ENCODE results near the gene HAO2. TPM values are rescaled to one million over a fixed set of nuclear protein-coding genes. Genes with fewer than 3 reads are reported as not detected.

The HAO2 gene
- total RNA-seq, 2 experiments from 2014 or later, result not detected

DNA sequence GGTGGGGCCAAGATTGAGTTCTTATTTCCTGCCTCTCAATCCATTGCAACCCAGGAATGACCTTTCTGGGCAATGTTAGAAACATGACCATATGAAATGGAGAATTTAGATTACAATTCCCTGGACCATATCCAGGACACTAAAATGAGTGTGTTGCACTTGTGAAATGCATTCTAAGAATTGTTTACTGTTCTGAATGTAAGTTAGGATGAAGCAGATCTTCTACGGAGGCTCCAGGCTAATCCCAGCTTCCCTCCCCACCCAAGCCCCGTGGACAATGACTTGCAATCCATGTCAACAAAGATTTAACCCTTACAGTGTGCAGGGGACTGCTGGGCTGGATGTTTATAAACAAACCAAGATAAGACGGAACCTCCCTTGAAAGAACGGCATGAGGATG is 31.7 kb upstream of the HAO2 start:
- POLR2A ChIA-PET, result no interaction called here

DNA sequence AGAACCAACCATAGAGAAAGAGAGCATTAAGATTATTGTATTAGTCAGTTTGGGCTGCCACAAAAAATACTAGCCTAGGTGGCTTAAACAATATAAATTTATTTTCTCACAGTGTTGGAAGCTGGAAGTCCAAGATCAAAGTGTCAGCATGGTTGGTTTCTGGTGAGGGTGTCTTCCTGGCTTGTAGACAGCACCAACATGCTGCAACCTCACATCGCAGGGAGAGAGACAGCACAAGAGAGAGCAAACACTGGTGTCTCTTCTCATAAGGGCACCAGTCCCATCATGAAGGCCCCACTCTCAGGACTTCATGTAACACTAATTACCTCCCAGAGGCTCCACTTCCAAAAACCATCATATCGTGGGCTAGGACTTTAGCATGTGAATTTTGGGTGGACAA is 30.6 kb upstream of the HAO2 start:
- BruUV-seq (replicated peaks), result no TSS peak
- H3K36me3 ChIP-seq (ENCODE audit: insufficient read depth, low read length), result no peaks in the 10 kb centered on the region
- H3K27ac ChIP-seq (ENCODE audit: low read depth, low read length, poor library complexity, severe bottlenecking), result no peak overlapping the region
- no peak overlapping the region for H2AFZ ChIP-seq (ENCODE audit: low read length)
- TF ChIP-seq, protein P1, sequence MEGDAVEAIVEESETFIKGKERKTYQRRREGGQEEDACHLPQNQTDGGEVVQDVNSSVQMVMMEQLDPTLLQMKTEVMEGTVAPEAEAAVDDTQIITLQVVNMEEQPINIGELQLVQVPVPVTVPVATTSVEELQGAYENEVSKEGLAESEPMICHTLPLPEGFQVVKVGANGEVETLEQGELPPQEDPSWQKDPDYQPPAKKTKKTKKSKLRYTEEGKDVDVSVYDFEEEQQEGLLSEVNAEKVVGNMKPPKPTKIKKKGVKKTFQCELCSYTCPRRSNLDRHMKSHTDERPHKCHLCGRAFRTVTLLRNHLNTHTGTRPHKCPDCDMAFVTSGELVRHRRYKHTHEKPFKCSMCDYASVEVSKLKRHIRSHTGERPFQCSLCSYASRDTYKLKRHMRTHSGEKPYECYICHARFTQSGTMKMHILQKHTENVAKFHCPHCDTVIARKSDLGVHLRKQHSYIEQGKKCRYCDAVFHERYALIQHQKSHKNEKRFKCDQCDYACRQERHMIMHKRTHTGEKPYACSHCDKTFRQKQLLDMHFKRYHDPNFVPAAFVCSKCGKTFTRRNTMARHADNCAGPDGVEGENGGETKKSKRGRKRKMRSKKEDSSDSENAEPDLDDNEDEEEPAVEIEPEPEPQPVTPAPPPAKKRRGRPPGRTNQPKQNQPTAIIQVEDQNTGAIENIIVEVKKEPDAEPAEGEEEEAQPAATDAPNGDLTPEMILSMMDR (conservative IDR thresholded peaks at IDR 0.05; ENCODE audit: low read length), result no peak
- no peak for TF ChIP-seq EZH2phosphoT487 (IDR thresholded peaks at IDR 0.05; ENCODE audit: borderline replicate concordance, low read depth, low read length)
- intact Hi-C loops (cut with micrococcal nuclease; ENCODE audit: unreplicated experiment), result no loop called here
- POLR2A ChIA-PET, result no interaction called here
- H3K9me2 ChIP-seq (ENCODE audit: insufficient read depth, low read length), result no peaks in the 10 kb centered on the region
- no peaks in the 10 kb centered on the region for H4K20me1 ChIP-seq (ENCODE audit: insufficient read depth, low read length)
- no peaks in the 10 kb centered on the region for H3K4me1 ChIP-seq (ENCODE audit: insufficient read depth, low read length, poor library complexity, severe bottlenecking)
- H3K4me2 ChIP-seq (ENCODE audit: low read length), result no peak overlapping the region
- no peaks in the 10 kb centered on the region for H3K79me2 ChIP-seq (ENCODE audit: insufficient read depth, low read depth, low read length)
- no peak overlapping the region for H3K4me3 ChIP-seq (ENCODE audit: low read depth, low read length, poor library complexity, severe bottlenecking)
- CTCF ChIA-PET (ENCODE audit: unreplicated experiment), result no interaction called here
- H3K9me3 ChIP-seq (ENCODE audit: low read length), result no peaks in the 10 kb centered on the region
- DNase-seq (ENCODE audit: low spot score), result no peak

More for the DNA sequence above, 31.7 kb upstream of the HAO2 start:
- no peak overlapping the region for H3K27ac ChIP-seq (ENCODE audit: low read depth, low read length, poor library complexity, severe bottlenecking)
- CTCF ChIA-PET (ENCODE audit: unreplicated experiment), result no interaction called here
- no TSS peak for BruUV-seq (replicated peaks)
- H3K9me3 ChIP-seq (ENCODE audit: low read length), result no peaks in the 10 kb centered on the region
- no peaks in the 10 kb centered on the region for H3K4me1 ChIP-seq (ENCODE audit: insufficient read depth, low read length, poor library complexity, severe bottlenecking)
- TF ChIP-seq EZH2phosphoT487 (IDR thresholded peaks at IDR 0.05; ENCODE audit: borderline replicate concordance, low read depth, low read length), result no peak
- TF ChIP-seq, protein P1 (conservative IDR thresholded peaks at IDR 0.05; ENCODE audit: low read length), result no peak
- DNase-seq (ENCODE audit: low spot score), result no peak
- no peaks in the 10 kb centered on the region for H3K9me2 ChIP-seq (ENCODE audit: insufficient read depth, low read length)
- H3K79me2 ChIP-seq (ENCODE audit: insufficient read depth, low read depth, low read length), result no peaks in the 10 kb centered on the region
- no peak overlapping the region for H3K4me3 ChIP-seq (ENCODE audit: low read depth, low read length, poor library complexity, severe bottlenecking)
- no peaks in the 10 kb centered on the region for H3K36me3 ChIP-seq (ENCODE audit: insufficient read depth, low read length)
- H3K4me2 ChIP-seq (ENCODE audit: low read length), result no peak overlapping the region
- no peak overlapping the region for H2AFZ ChIP-seq (ENCODE audit: low read length)
- intact Hi-C loops (cut with micrococcal nuclease; ENCODE audit: unreplicated experiment), result no loop called here
- H4K20me1 ChIP-seq (ENCODE audit: insufficient read depth, low read length), result no peaks in the 10 kb centered on the region

DNA sequence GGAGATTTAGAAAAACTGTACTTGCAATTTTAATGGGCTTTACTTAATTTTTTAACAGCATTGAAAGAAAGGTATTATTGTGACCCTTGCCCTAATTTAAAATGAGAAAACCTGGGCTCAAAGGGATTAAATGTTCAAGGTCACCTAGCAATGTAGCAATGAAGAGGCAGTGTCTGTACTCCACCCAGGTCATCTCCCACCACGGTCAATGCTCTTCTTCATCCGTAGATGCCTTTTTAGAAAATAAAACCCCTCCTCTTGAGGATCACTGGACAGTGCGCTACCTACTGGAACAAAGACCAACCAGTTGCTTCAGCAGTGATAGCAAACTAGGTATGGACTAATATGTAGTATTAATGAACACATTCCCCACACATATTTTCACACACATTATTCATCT is 29.8 kb upstream of the HAO2 start:
- Histone ChIP-seq H3K36me3 (ENCODE audit: insufficient read depth, low read length) (no peaks in the 10 kb centered on the region), H3K4me1 (ENCODE audit: insufficient read depth, low read length, poor library complexity, severe bottlenecking) (no peaks in the 10 kb centered on the region), H3K27ac (ENCODE audit: low read depth, low read length, poor library complexity, severe bottlenecking) (no peak overlapping the region), H3K9me3 (ENCODE audit: low read length) (no peaks in the 10 kb centered on the region), H3K9me2 (ENCODE audit: insufficient read depth, low read length) (no peaks in the 10 kb centered on the region), H2AFZ (ENCODE audit: low read length) (no peak overlapping the region), H3K79me2 (ENCODE audit: insufficient read depth, low read depth, low read length) (no peaks in the 10 kb centered on the region), H3K4me2 (ENCODE audit: low read length) (no peak overlapping the region), H4K20me1 (ENCODE audit: insufficient read depth, low read length) (no peaks in the 10 kb centered on the region), H3K4me3 (ENCODE audit: low read depth, low read length, poor library complexity, severe bottlenecking) (no peak overlapping the region)
- POLR2A ChIA-PET, result no interaction called here
- TF ChIP-seq, protein P1 (conservative IDR thresholded peaks at IDR 0.05; ENCODE audit: low read length), result no peak
- no peak for TF ChIP-seq EZH2phosphoT487 (IDR thresholded peaks at IDR 0.05; ENCODE audit: borderline replicate concordance, low read depth, low read length)
- DNase-seq (ENCODE audit: low spot score), result no peak
- intact Hi-C loops (cut with micrococcal nuclease; ENCODE audit: unreplicated experiment), result no loop called here
- no TSS peak for BruUV-seq (replicated peaks)
- CTCF ChIA-PET (ENCODE audit: unreplicated experiment), result no interaction called here
